Fibroblast of skin of back (primary cell): ENCODE measurements around the gene BTRC.
A peak's percentile ranks its signal among the peaks of the same experiment; 100 is the strongest.
"Not testable (repeated sequence)": the region's sequence is repeated elsewhere in the genome, so short reads cannot be mapped to it uniquely, and the experiment has no call there.

Source experiments
- DNase-seq: peaks from one replicate; pipeline ENCODE4 v3.0.0-alpha.2; 2013

Gene BTRC

GRCh38 chr10:101587725-101588653 is 234.0 kb downstream of the BTRC start, which contains the start of the genes DPCD and POLL:
Gene DPCD (plus strand): TSS chr10:101588321. CDS start chr10:101588337, 16 bp downstream.
Gene POLL (minus strand): TSS chr10:101588257. CDS start chr10:101587360, 897 bp downstream.
- peak; percentile 96 for DNase-seq

GRCh38 chr10:101588879-101589278 is 234.9 kb downstream of the BTRC start:
- DNase-seq: peak; percentile 45

- DNase-seq: not testable (repeated sequence)
Measured at GRCh38 chr10:101593331-101593730, 239.4 kb downstream of the BTRC start.

GRCh38 chr10:101595591-101596433 is 241.8 kb downstream of the BTRC start:
- no peak for DNase-seq

GRCh38 chr10:101597091-101597900 is 243.3 kb downstream of the BTRC start:
- DNase-seq: no peak

- no peak for DNase-seq
Measured at GRCh38 chr10:101601541-101601940, 247.6 kb downstream of the BTRC start.

- DNase-seq: peak; percentile 73
Measured at GRCh38 chr10:101602761-101603398, 248.9 kb downstream of the BTRC start.
